ENCODE data around the gene ANKRD63. TPM values are rescaled to one million over a fixed set of nuclear protein-coding genes. Genes with fewer than 3 reads are reported as not detected.
A peak's percentile ranks its signal among the peaks of the same experiment; 100 is the strongest.

ANKRD63 gene
- total and polyA plus RNA-seq, 2 of the 8 experiments (the other 6 are each of a cell fraction or from before 2014, with no cell fraction given), result 0.18 to 0.26 TPM

- Histone ChIP-seq H2BK20ac (ENCODE audit: low read length) (peak overlapping the region; percentile 28; the same call in 1 of the 2 replicates), H3K18ac (ENCODE audit: extremely low read depth, low read length) (no peak overlapping the region), H3K4me2 (ENCODE audit: insufficient read depth in 1 of 2, low read depth in 2 of 2, low read length in 2 of 2) (no peak overlapping the region), H3K36me3 (ENCODE audit: control insufficient read depth in 2 of 4, insufficient read depth in 4 of 4, low read length in 3 of 4) (no peaks in the 10 kb centered on the region), H3K9me3 (ENCODE audit: insufficient read depth in 2 of 2, low read depth in 1 of 2, low read length in 1 of 2) (no peaks in the 10 kb centered on the region), H3K23ac (ENCODE audit: insufficient read length) (no peak overlapping the region), H4K20me1 (replicated peaks in 1 of 2; ENCODE audit: control insufficient read depth in 1 of 2, insufficient read depth in 2 of 2, low read length in 2 of 2) (peaks cover 0 to 4% of the 10 kb centered on the region in 2 experiments), H3K79me1 (ENCODE audit: low read depth, low read length) (no peaks in the 10 kb centered on the region), H3K4me3 (ENCODE audit: extremely low read depth in 1 of 4, insufficient read depth in 2 of 4, low read depth in 3 of 4, low read length in 4 of 4) (no peak overlapping the region), H3K79me2 (ENCODE audit: control insufficient read depth in 1 of 2, insufficient read depth in 2 of 2, low read length in 2 of 2) (no peaks in the 10 kb centered on the region), H3K27ac (ENCODE audit: low read depth, low read length) (no peak overlapping the region), H2BK15ac (ENCODE audit: low read length) (peak overlapping the region; percentile 99; the same call in 1 of the 2 replicates), H3K4ac (replicated peaks; ENCODE audit: insufficient read length, low read depth, low read length) (no peak overlapping the region), H4K8ac (ENCODE audit: extremely low read depth, insufficient read depth, low read length) (no peak overlapping the region), H2BK12ac (ENCODE audit: low read depth, low read length) (peak overlapping the region; percentile 88; the same call in 1 of the 2 replicates), H3K23me2 (ENCODE audit: low read depth, low read length) (no peaks in the 10 kb centered on the region; the same call in 1 of the 2 replicates), H3K4me1 (replicated peaks in 1 of 4; ENCODE audit: control insufficient read depth in 3 of 4, insufficient read depth in 4 of 4, low read length in 3 of 4) (peaks cover 0 to 38% (median 28%) of the 10 kb centered on the region in 4 experiments; a peak in 6 of 7 replicates), H3K14ac (ENCODE audit: insufficient read length) (no peak overlapping the region), H3K9ac (replicated peaks in 1 of 4; ENCODE audit: extremely low read depth in 1 of 4, low read depth in 3 of 4, low read length in 3 of 4) (no peak overlapping the region), H3K27me3 (replicated peaks in 1 of 4; ENCODE audit: control insufficient read depth in 3 of 4, extremely low read depth in 1 of 4, insufficient read depth in 3 of 4, low read length in 3 of 4) (peaks cover 0 to 6% (median 0%) of the 10 kb centered on the region in 4 experiments; a peak in 3 of 7 replicates), H4K91ac (replicated peaks; ENCODE audit: insufficient read length, low read length) (no peak overlapping the region), H2BK5ac (ENCODE audit: low read depth, low read length) (no peak overlapping the region), H4K5ac (ENCODE audit: insufficient read length, low read depth, low read length) (no peak overlapping the region), H2BK120ac (replicated peaks; ENCODE audit: low read depth, low read length) (no peak overlapping the region), H3K56ac (replicated peaks; ENCODE audit: insufficient read length, low read depth, low read length) (no peak overlapping the region), H2AK5ac (ENCODE audit: low read depth, low read length) (peak overlapping the region; percentile 6; the same call in 1 of the 2 replicates), H2AFZ (ENCODE audit: low read length) (no peak overlapping the region)
- POLR2A ChIA-PET (ENCODE audit: partially characterized antibody), result interaction anchor here (0.6 to 6.0 kb wide), 9 partner anchors 14 to 29 kb away, joined by 3 to 29 read pairs (median 4); no protein-coding TSS in a partner anchor
- FAIRE-seq (no peak), DNase-seq (ENCODE audit: low read depth in 1 of 2, low spot score in 2 of 2) (no peak)
- CTCF ChIA-PET (ENCODE audit: partially characterized antibody), result interaction anchor here (0.7 to 23.9 kb wide), 11 partner anchors 11 to 100 kb away, joined by 3 to 584 read pairs (median 32); partner anchors contain the start of genes ANKRD63, CCDC9B and INAFM2
- WGBS, 2 experiments (ENCODE audit: extremely low coverage in 1 of 2, insufficient coverage in 1 of 2, insufficient read length in 1 of 2, insufficient replicate concordance in 2 of 2, low coverage in 1 of 2, low lambda C conversion rate in 2 of 2, missing lambda C conversion rate in 1 of 2), result 89% methylated on average over 5 of the region's 5 CpGs; no CpG with 5 or more reads in 1 of the 2 experiments
- TF ChIP-seq CHD2 (IDR thresholded peaks at IDR 0.05; ENCODE audit: low read length) (no peak), TAF1 (IDR thresholded peaks at IDR 0.05; ENCODE audit: low read depth, low read length) (no peak), GTF2F1 (IDR thresholded peaks at IDR 0.05; ENCODE audit: borderline replicate concordance, low read depth, low read length) (no peak), JUND (IDR thresholded peaks at IDR 0.05; ENCODE audit: low read length) (no peak), YY1 (IDR thresholded peaks at IDR 0.05; ENCODE audit: low read depth, low read length) (no peak), CBX5 (IDR thresholded peaks at IDR 0.05; ENCODE audit: low read depth, low read length) (no peak), ATF2 (IDR thresholded peaks at IDR 0.05; ENCODE audit: low read length) (no peak), TAF7 (optimal IDR thresholded peaks at IDR 0.05; ENCODE audit: borderline replicate concordance, low read depth, low read length) (no peak), HDAC2 (IDR thresholded peaks at IDR 0.05; ENCODE audit: borderline replicate concordance in 1 of 2, low read depth in 2 of 2, low read length in 2 of 2) (no peak), POLR2AphosphoS5 (IDR thresholded peaks at IDR 0.05; ENCODE audit: low read depth, low read length) (no peak)
Measured at GRCh38 chr15:40306371-40306770, 23.5 kb upstream of the ANKRD63 start.

Data from H1 (cell line).